ENCODE results near the gene PTPRU.

DNA sequence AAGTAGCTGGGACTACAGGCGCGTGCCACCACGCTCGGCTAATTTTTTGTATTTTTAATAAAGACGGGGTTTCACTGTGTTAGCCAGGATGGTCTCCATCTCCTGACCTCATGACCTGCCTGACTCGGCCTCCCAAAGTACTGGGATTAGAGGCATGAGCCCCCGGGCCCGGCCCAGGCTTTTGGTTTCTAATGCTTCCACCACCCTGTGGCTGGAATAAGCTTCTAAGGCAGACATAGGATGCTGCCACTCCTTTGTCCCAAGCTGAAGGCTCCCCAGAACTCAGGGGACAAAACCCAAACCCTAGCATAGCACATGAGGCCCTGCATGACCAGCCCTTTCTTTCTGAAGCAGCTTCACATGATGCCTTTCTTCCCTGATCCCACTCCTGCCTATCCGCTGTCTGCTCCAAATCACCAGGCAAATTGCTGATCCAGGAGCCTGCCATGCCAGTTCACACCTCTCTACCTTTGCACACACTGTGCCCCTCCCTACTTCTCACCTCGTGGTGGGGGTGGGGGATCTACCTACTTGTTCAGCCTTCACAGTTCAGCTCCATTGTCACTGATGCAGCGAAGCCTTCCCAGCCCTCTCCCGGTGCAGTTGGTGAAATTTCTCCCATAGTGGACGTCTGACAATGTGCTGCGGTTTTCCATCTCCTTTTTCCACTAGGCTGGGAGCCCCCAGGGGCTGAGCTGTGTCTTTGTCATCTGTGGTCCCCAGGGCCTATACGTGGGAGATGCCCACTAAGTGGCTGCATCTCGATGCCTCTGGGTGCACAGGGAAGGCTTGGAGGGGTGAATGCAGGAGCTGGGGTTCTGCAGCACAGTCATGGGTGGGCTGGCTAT lies 6.9 kb downstream of the PTPRU start:
- TF ChIP-seq, protein P1, sequence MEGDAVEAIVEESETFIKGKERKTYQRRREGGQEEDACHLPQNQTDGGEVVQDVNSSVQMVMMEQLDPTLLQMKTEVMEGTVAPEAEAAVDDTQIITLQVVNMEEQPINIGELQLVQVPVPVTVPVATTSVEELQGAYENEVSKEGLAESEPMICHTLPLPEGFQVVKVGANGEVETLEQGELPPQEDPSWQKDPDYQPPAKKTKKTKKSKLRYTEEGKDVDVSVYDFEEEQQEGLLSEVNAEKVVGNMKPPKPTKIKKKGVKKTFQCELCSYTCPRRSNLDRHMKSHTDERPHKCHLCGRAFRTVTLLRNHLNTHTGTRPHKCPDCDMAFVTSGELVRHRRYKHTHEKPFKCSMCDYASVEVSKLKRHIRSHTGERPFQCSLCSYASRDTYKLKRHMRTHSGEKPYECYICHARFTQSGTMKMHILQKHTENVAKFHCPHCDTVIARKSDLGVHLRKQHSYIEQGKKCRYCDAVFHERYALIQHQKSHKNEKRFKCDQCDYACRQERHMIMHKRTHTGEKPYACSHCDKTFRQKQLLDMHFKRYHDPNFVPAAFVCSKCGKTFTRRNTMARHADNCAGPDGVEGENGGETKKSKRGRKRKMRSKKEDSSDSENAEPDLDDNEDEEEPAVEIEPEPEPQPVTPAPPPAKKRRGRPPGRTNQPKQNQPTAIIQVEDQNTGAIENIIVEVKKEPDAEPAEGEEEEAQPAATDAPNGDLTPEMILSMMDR (IDR thresholded peaks at IDR 0.05): no peak
- TF ChIP-seq POLR2A (IDR thresholded peaks at IDR 0.05): no peak

Data from vagina (tissue), 2 donors.